Neural crest cell (in vitro differentiated cells): ENCODE measurements around the gene CAMKK2. TPM values are rescaled to one million over a fixed set of nuclear protein-coding genes. Genes with fewer than 3 reads are reported as not detected.

Experiments used
- DNase-seq: peaks from one replicate; pipeline ENCODE4 v3.0.0; 2021; ENCODE audit warnings: low read depth, mixed read lengths, low spot score
- H3K27ac Mint-ChIP-seq: one replicate; pipeline ENCODE4 v1.8.0; 2021; ENCODE audit warnings: mild to moderate bottlenecking, mixed read lengths; ENCODE audit not compliant: unreplicated experiment
- H3K27me3 Mint-ChIP-seq: 2 replicates; pipeline ENCODE4 v1.8.0; 2021; ENCODE audit warnings: low read depth, mild to moderate bottlenecking, mixed read lengths
- H3K36me3 Mint-ChIP-seq: 2 replicates; pipeline ENCODE4 v1.8.0; 2021; ENCODE audit warnings: low read depth, mild to moderate bottlenecking, mixed read lengths
- H3K4me1 Mint-ChIP-seq: 2 replicates; pipeline ENCODE4 v1.8.0; 2021; ENCODE audit warnings: mixed read lengths
- H3K4me3 Mint-ChIP-seq: one replicate; pipeline ENCODE4 v1.8.0; 2021; ENCODE audit warnings: mild to moderate bottlenecking, mixed read lengths
- H3K9me3 Mint-ChIP-seq: 2 replicates; pipeline ENCODE4 v1.8.0; 2021; ENCODE audit warnings: mixed read lengths
- long read RNA-seq: library from polyadenylated mRNA; unstranded; transcript quantifications from one replicate; pipeline ENCODE4 v2.0.0, GENCODE V29; 2020
- total RNA-seq: library from RNA; stranded (reverse); gene quantifications from 2 replicates; pipeline ENCODE4 v1.2.1, GENCODE V29; 2021
- TF ChIP-seq, protein P1 (sequence below): fragments of 200-600 bp; sonication (generic); conservative IDR thresholded peaks from 2 replicates; pipeline ENCODE4 v1.5.0; 2021; ENCODE audit warnings: antibody characterized with exemption, mild to moderate bottlenecking

The CAMKK2 gene
- 40.4 and 43.1 TPM in 2 replicates for total RNA-seq
- long read RNA-seq, partial matches to known transcripts: 2 of 8 reads
- long read RNA-seq, other reads (novel, unspliced or antisense): 5 of 8 reads

DNA sequence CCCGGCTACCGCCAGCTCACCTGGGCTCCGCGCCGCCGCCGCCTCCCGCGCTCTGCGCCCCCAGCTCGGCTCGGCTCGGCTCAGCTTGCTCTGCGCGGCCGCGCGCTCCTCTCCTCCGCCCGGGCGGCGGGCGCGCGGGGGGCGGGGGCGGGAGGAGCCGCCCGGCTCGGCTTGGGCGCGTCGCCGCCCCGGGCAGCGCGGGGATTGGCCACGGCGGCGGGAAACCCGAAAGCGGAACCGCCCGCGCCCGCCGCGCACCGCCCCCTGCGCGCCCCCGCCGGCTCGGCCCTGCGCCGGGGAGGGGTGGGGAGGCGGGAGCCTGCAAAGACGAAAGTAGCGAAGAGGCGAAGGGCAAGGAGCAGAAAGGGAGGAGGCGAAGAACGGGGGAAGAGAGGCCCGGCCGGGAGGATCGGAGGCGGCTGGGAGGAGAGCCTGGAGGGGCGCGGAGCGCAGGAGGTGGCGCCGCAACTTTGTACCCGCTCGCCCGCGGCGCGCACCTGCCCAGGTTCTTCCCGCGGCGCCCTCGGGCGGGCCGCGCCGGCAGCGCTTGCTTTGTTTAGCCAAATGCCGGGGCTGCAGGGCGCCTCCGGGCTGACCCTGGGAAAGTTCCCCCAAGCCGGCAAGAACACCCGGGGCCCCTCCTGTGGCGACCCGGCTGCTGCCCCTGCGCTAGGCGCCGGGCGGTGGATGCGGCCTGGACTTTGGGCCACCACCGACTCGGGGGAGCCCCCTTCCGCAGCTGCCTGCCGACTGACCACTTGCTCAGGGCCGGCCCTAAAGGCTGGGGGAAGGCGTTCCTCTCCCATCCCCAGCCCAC is at the start of gene CAMKK2:
Gene CAMKK2, minus strand, starts transcription at position 92 of the 817 bp plus-strand sequence. CDS start 22,183 bp downstream, outside the sequence.
- Mint-ChIP-seq H3K27ac (peak within 1 kb of the TSS; percentile 7), H3K4me3 (peak within 1 kb of the TSS; percentile 95), H3K4me1 (peaks cover 11% of the 10 kb centered on the region), H3K9me3 (no peaks in the 10 kb centered on the region), H3K27me3 (no peaks in the 10 kb centered on the region), H3K36me3 (no peaks in the 10 kb centered on the region)
- TF ChIP-seq, protein P1, sequence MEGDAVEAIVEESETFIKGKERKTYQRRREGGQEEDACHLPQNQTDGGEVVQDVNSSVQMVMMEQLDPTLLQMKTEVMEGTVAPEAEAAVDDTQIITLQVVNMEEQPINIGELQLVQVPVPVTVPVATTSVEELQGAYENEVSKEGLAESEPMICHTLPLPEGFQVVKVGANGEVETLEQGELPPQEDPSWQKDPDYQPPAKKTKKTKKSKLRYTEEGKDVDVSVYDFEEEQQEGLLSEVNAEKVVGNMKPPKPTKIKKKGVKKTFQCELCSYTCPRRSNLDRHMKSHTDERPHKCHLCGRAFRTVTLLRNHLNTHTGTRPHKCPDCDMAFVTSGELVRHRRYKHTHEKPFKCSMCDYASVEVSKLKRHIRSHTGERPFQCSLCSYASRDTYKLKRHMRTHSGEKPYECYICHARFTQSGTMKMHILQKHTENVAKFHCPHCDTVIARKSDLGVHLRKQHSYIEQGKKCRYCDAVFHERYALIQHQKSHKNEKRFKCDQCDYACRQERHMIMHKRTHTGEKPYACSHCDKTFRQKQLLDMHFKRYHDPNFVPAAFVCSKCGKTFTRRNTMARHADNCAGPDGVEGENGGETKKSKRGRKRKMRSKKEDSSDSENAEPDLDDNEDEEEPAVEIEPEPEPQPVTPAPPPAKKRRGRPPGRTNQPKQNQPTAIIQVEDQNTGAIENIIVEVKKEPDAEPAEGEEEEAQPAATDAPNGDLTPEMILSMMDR: no peak
- DNase-seq: peak; percentile 76

- peaks cover 12% of the 10 kb centered on the region for H3K36me3 Mint-ChIP-seq
- TF ChIP-seq, protein P1: no peak
- no peak for DNase-seq
- peaks cover 21% of the 10 kb centered on the region for H3K4me1 Mint-ChIP-seq
- peak overlapping the region; percentile 61 for H3K27ac Mint-ChIP-seq
- H3K9me3 Mint-ChIP-seq: no peaks in the 10 kb centered on the region
- no peaks in the 10 kb centered on the region for H3K27me3 Mint-ChIP-seq
- H3K4me3 Mint-ChIP-seq: no peak overlapping the region
These were observed 48.8 kb upstream of the CAMKK2 start for GRCh38 chr12:121345151-121345815.

- peaks cover 12% of the 10 kb centered on the region for H3K36me3 Mint-ChIP-seq
- peak overlapping the region; percentile 61 for H3K27ac Mint-ChIP-seq
- H3K27me3 Mint-ChIP-seq: no peaks in the 10 kb centered on the region
- TF ChIP-seq, protein P1: no peak
- H3K4me3 Mint-ChIP-seq: no peak overlapping the region
- H3K9me3 Mint-ChIP-seq: no peaks in the 10 kb centered on the region
- no peak for DNase-seq
- H3K4me1 Mint-ChIP-seq: peaks cover 21% of the 10 kb centered on the region
These were observed 48.0 kb upstream of the CAMKK2 start for GRCh38 chr12:121344506-121344905.

GRCh38 chr12:121337416-121337815 is 40.9 kb upstream of the CAMKK2 start:
- no peaks in the 10 kb centered on the region for H3K27me3 Mint-ChIP-seq
- no peak overlapping the region for H3K4me3 Mint-ChIP-seq
- no peak overlapping the region for H3K27ac Mint-ChIP-seq
- H3K36me3 Mint-ChIP-seq: peaks cover 3% of the 10 kb centered on the region
- no peaks in the 10 kb centered on the region for H3K4me1 Mint-ChIP-seq
- DNase-seq: no peak
- no peaks in the 10 kb centered on the region for H3K9me3 Mint-ChIP-seq
- TF ChIP-seq, protein P1: no peak

DNA sequence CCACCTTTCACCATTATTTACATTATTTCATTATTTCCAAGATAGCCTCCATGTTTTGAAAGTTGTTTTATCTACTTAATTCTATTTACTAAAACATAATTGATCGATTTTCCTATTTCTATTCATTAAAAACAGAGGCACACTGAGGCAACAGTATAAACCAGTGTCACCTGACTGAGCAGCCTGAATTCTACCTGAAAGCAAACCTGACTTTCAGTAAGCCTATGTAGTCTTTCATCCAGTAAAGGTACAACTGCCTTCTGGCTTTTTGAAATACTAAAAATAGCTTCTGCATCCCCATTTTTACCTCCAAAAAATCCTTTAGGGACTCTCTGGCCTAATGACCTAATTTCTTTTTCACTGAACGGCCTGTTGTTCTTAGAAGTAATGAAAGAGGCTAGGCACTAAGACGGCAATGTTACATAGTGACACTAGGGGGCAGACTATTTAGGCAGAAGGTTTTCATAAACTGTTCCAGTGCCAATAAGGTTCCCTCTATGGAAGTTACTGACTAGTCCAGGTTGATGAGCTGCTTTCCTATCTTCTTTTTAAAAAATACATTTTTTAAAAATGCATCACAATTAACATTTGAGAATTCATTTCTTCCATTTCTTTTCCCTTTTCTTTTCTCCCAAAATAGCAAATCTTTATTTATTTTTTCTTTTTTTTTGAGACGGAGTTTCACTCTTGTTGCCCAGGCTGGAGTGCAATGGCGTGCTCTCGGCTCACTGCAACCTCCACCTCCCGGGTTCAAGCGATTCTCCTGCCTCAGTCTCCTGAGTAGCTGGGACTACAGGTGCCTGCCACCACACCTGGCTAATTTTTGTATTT is 38.2 kb upstream of the CAMKK2 start:
- no peaks in the 10 kb centered on the region for H3K4me1 Mint-ChIP-seq
- TF ChIP-seq, protein P1: peak; percentile 92
- H3K4me3 Mint-ChIP-seq: no peak overlapping the region
- no peak overlapping the region for H3K27ac Mint-ChIP-seq
- H3K36me3 Mint-ChIP-seq: peaks cover 5% of the 10 kb centered on the region
- no peaks in the 10 kb centered on the region for H3K27me3 Mint-ChIP-seq
- DNase-seq: no peak
- no peaks in the 10 kb centered on the region for H3K9me3 Mint-ChIP-seq
